SK-N-MC (cell line): ENCODE measurements around the gene LTK.

Experiments
- DNase-seq: peaks from one replicate; pipeline ENCODE4 v3.0.0-alpha.2; 2011; ENCODE audit warnings: low read depth, low spot score
- H3K27ac ChIP-seq: fragments of 200-600 bp; sonication (generic); 2 replicates; pipeline ENCODE4 v1.5.1; 2016; ENCODE audit warnings: mixed run types
- H3K36me3 ChIP-seq: fragments of 200-600 bp; sonication (generic); 2 replicates; pipeline ENCODE4 v1.6.1; 2017; ENCODE audit warnings: antibody characterized with exemption, low read length, mixed read lengths; ENCODE audit not compliant: insufficient read depth
- H3K4me3 ChIP-seq: fragments of 200-600 bp; sonication (generic); 2 replicates; pipeline ENCODE4 v1.5.1; 2016
- H3K9ac ChIP-seq: fragments of 200-600 bp; sonication (generic); 2 replicates; pipeline ENCODE4 v1.8.0; 2017; ENCODE audit warnings: mixed run types, mixed read lengths; ENCODE audit not compliant: insufficient read length
- H3K9me3 ChIP-seq: fragments of 200-600 bp; sonication (generic); 2 replicates; pipeline ENCODE4 v1.6.1; 2017; ENCODE audit warnings: low read depth, mild to moderate bottlenecking, antibody characterized with exemption, low read length, moderate library complexity, mixed read lengths
- EZH2 ChIP-seq: fragments of 200-600 bp; sonication (generic); IDR thresholded peaks from one replicate; pipeline ENCODE4 v1.6.1; 2017; ENCODE audit warnings: antibody characterized with exemption
- FOXP2 ChIP-seq: optimal IDR thresholded peaks from 2 replicates; pipeline ENCODE3; 2011; ENCODE audit warnings: mild to moderate bottlenecking, moderate library complexity; ENCODE audit not compliant: insufficient read depth; ENCODE audit errors: extremely low read length, control extremely low read depth
- POLR2AphosphoS5 ChIP-seq: IDR thresholded peaks from 2 replicates; pipeline ENCODE4 v1.6.1; 2012; ENCODE audit warnings: mild to moderate bottlenecking, low read depth, low read length, borderline replicate concordance

Gene LTK

DNA sequence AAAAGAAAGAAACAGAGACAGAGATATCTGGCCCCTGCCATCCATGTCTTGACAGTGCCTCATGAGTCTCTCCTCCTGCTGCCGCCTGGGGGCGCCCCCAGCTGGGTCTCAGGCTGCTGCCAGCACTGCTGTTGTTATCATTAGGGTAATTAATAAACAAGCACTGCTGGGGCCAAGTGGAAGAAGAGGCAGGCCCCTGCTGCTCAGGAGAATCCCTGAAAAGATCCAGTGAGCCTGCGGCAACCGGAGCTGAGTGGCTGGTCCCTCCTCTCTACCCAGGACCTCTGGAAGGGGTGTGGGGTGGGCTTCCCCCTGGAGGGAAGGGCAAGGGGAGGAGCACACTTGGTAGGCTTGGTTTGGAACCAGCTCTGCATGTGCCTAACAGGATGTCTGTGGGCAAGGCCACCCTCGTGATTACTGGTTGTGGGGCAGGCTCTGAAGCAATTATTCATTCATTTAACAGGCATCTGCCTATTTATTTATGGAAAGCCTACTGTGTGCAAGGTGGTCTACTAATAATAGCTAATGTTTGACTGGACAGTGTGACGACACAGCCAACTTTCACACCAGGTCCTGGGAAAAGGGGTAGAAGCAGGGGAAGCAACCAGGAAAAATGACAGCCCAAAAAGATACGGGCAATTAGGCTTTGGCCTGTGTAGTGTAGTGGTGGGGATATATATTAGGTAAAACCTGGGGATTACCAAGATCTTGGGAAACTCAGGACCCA lies 44.2 kb upstream of the LTK start:
- no peaks in the 10 kb centered on the region; the same call in 1 of the 2 replicates for H3K36me3 ChIP-seq
- no peak overlapping the region for H3K9ac ChIP-seq
- H3K9me3 ChIP-seq, result no peaks in the 10 kb centered on the region
- peak; percentile 76 for DNase-seq
- H3K27ac ChIP-seq, result peak overlapping the region; percentile 47; the same call in 1 of the 2 replicates
- H3K4me3 ChIP-seq, result peak overlapping the region; percentile 76
- TF ChIP-seq FOXP2 (peak; percentile 98), POLR2AphosphoS5 (no peak)

GRCh38 chr15:41556677-41557076 lies 43.0 kb upstream of the LTK start:
- DNase-seq, result no peak
- H3K4me3 ChIP-seq, result no peak overlapping the region
- no peak overlapping the region for H3K9ac ChIP-seq
- H3K27ac ChIP-seq, result no peak overlapping the region
- H3K9me3 ChIP-seq, result no peaks in the 10 kb centered on the region
- H3K36me3 ChIP-seq, result no peaks in the 10 kb centered on the region; the same call in 1 of the 2 replicates
- TF ChIP-seq POLR2AphosphoS5 (no peak), FOXP2 (no peak), EZH2 (no peak)

DNA sequence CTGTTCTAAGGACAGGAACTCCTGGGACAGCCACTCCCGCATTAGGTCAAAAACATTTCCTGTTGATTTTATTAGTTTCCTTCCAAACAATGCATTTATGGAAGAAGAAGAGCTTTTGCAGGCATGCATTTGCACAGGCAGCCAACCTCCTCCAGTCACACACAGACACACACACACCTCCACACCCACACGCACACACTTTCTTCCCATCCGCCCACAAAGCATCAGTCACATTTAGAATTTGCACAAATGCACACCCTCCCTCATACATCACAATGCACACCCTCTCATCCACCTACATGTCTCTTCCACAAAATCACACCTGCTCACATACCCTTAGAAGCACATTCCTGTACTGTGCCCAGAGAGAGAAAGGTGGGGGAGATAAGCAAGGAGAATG lies 41.3 kb upstream of the LTK start:
- no peak overlapping the region for H3K4me3 ChIP-seq
- no peaks in the 10 kb centered on the region for H3K36me3 ChIP-seq
- no peak for TF ChIP-seq FOXP2
- no peak for TF ChIP-seq POLR2AphosphoS5
- TF ChIP-seq EZH2, result no peak
- H3K27ac ChIP-seq, result no peak overlapping the region
- H3K9ac ChIP-seq, result no peak overlapping the region
- no peak for DNase-seq
- H3K9me3 ChIP-seq, result no peaks in the 10 kb centered on the region

GRCh38 chr15:41554343-41554742 lies 40.7 kb upstream of the LTK start:
- Histone ChIP-seq H3K36me3 (no peaks in the 10 kb centered on the region), H3K4me3 (no peak overlapping the region), H3K9me3 (no peaks in the 10 kb centered on the region), H3K9ac (no peak overlapping the region), H3K27ac (no peak overlapping the region)
- TF ChIP-seq POLR2AphosphoS5 (no peak), FOXP2 (no peak), EZH2 (no peak)
- no peak for DNase-seq

GRCh38 chr15:41553731-41554130 lies 40.1 kb upstream of the LTK start:
- no peak for DNase-seq
- Histone ChIP-seq H3K9me3 (no peaks in the 10 kb centered on the region), H3K27ac (no peak overlapping the region), H3K36me3 (no peaks in the 10 kb centered on the region), H3K4me3 (no peak overlapping the region), H3K9ac (no peak overlapping the region)
- TF ChIP-seq POLR2AphosphoS5 (no peak), FOXP2 (no peak), EZH2 (no peak)

- DNase-seq, result no peak
- Histone ChIP-seq H3K9me3 (no peaks in the 10 kb centered on the region), H3K4me3 (no peak overlapping the region), H3K9ac (no peak overlapping the region), H3K36me3 (no peaks in the 10 kb centered on the region), H3K27ac (no peak overlapping the region)
- TF ChIP-seq FOXP2 (no peak), EZH2 (no peak), POLR2AphosphoS5 (no peak)
These were observed 36.6 kb upstream of the LTK start for GRCh38 chr15:41550066-41550775.

DNA sequence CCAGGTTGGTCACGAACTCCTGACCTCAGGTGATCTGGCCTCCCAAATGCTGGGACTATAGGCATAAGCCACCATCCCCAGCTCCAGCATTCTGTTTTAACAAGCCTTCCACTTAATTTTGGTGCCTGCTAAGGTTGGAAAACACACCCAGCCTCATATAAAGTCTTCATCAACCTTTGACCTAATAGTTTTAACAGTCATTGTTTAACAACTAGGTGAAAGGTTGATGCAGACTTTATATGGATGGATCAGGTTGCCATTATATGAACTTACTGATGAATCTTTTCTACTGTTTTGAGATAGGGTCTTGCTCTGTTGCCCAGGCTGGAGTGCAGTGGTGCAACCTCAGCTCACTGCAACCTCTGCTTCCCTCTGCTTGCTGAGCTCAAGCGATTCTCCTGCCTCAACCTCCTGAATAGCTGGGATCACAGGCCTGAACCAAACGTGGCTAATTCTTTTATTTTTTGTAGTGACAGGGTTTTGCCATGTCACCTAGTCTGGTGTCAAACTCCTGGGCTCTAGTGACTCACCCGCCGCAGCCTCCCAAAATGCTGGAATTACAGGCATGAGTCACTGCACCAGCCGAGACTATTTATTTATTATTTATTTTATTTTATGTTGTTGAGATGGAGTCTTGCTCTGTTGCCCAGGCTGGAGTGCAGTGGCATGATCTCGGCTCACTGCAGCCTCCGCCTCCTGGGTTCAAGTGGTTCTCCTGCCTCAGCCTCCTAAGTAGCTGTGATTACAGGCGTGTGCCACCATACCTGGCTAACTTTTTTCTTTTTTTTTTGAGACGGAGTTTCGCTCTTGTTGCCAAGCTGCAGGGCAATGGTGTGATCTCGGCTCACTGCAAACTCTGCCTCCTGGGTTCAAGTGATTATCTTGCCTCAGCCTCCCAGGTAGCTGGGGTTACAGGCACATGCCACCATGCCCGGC lies 33.5 kb upstream of the LTK start:
- no peaks in the 10 kb centered on the region for H3K9me3 ChIP-seq
- no peak for TF ChIP-seq POLR2AphosphoS5
- no peak for TF ChIP-seq FOXP2
- no peak for TF ChIP-seq EZH2
- no peak for DNase-seq
- H3K9ac ChIP-seq, result no peak overlapping the region
- no peak overlapping the region for H3K27ac ChIP-seq
- no peak overlapping the region for H3K4me3 ChIP-seq
- H3K36me3 ChIP-seq, result no peaks in the 10 kb centered on the region

- Histone ChIP-seq H3K27ac (no peak overlapping the region), H3K9me3 (no peaks in the 10 kb centered on the region), H3K36me3 (no peaks in the 10 kb centered on the region), H3K4me3 (no peak overlapping the region), H3K9ac (no peak overlapping the region)
- TF ChIP-seq EZH2, result no peak
- TF ChIP-seq FOXP2, result no peak
- no peak for DNase-seq
These were observed 31.6 kb upstream of the LTK start for GRCh38 chr15:41545218-41545617.
